ENCODE results near the gene NEAT1.

Gene NEAT1

DNA sequence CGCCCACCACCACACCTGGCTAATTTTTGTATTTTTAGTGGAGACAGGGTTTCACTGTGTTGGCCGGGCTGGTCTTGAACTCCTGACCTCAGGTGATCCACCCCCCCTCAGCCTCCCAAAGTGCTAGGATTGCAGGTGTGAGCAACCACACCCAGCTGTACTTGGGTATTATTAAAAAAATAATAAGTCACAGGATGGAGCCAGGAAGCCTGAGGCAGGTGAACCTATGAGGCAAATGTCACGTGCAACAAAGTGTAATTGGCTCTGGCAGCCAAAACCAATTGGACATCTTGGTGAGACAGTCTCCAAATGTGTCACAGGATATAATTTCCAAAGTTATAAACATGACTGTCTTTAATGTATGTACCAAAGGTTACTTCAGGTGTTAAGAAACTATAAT lies 52.3 kb downstream of the NEAT1 start:
- TF ChIP-seq, protein P1, sequence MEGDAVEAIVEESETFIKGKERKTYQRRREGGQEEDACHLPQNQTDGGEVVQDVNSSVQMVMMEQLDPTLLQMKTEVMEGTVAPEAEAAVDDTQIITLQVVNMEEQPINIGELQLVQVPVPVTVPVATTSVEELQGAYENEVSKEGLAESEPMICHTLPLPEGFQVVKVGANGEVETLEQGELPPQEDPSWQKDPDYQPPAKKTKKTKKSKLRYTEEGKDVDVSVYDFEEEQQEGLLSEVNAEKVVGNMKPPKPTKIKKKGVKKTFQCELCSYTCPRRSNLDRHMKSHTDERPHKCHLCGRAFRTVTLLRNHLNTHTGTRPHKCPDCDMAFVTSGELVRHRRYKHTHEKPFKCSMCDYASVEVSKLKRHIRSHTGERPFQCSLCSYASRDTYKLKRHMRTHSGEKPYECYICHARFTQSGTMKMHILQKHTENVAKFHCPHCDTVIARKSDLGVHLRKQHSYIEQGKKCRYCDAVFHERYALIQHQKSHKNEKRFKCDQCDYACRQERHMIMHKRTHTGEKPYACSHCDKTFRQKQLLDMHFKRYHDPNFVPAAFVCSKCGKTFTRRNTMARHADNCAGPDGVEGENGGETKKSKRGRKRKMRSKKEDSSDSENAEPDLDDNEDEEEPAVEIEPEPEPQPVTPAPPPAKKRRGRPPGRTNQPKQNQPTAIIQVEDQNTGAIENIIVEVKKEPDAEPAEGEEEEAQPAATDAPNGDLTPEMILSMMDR (IDR thresholded peaks at IDR 0.05): no peak

DNA sequence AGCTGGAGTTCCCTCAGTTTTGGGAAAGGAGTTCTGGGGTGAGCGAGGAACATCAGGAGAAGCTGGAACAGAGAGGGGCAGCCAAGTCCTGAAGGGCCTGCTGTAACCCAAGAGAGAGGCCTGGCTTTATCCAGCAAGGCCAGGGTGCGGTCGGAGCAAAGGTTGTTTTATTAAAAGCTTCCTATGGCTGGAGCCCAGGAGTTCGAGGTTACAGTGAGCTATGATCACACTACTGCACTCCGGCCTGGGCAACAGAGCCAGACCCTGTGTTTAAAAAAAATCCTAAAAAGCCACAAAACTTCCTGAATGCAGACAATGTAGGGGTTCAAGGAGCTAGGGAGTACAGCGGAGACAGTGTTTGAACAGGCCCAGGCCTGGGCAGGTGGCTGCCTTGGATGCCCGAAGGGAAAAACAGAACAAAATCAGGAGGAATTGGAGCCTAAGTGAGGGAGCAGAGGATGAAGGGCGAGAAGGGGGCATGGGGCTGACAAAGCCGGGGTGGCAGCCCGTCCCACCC lies 54.1 kb downstream of the NEAT1 start:
- TF ChIP-seq, protein P1 (IDR thresholded peaks at IDR 0.05): no peak

DNA sequence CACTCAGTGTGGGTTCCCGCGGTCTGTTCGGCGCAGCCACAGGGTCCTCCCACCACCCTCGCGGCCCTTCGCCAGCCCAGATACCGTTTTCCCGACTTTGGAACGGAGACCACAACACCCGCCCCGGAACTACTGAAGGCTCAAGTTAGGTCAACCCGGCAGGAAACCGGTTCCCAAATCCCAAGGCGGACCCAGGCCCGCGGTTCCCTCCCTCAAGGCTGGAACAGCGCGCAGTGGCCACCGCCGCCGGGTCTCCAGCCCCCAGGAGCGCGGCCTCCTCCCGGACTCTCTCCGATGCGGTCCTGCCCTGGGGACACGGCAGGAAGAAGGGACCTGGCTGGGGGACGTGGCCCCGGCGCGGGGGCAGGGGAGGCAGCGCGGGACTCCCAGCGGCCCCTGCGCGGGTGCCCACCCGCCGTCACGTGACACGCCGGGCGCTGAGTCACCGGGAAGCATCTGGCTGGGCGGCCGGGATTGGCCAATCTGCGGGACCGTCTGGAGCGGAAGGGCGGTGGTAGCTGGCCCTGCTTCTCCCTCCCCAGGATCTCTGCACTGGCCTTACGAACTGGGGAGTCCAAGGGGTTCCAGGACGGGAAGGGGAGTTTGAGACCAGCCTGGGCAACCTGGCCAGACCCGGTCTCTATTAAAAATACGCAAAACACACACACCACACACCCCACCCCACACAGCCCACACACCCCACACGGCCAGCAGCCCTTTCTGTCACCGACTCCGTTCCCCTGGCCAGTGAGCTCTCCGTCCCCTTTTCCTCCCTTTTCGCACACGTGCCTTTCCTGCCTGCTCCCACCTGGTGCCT lies 54.8 kb downstream of the NEAT1 start:
- TF ChIP-seq, protein P1 (IDR thresholded peaks at IDR 0.05): no peak

DNA sequence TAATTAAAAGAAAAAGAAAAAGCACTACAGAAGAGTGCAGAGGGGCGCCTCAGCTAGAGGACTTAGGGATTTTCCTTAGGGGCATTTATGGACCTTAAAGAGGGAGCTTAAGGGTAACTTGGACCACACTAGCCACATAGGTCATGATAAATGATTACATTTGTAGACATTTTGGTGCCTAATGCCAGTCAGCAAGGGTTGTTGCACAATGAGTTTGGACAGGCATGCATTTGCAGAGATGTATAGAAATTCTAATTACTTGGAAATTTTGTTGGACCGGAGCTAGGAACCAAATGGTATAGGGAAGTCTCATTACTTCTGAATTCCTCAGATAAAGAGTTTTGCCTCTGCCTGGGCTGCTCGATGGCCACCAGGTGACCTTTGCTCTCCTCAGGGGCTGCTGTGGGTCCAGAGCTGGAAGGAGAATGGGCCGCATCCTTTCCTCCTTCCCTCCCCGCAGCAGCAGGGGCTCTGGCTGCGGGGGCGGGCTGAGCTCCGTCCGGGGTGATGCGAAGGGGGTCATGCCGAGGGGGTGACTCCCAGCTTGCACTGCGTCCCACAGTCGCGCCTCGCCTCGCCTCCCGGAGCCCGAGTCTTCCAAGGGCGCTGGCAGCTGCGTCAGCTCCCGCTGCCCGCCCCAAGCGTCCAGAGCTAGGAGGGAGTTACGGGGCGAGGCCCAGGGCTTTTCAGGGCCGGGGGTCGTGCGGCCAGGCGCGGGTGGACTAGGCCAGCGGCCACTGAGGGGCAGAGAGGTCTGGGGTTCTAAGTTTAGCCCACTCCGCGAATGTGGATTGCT lies 56.0 kb downstream of the NEAT1 start:
- TF ChIP-seq, protein P1 (IDR thresholded peaks at IDR 0.05): no peak

DNA sequence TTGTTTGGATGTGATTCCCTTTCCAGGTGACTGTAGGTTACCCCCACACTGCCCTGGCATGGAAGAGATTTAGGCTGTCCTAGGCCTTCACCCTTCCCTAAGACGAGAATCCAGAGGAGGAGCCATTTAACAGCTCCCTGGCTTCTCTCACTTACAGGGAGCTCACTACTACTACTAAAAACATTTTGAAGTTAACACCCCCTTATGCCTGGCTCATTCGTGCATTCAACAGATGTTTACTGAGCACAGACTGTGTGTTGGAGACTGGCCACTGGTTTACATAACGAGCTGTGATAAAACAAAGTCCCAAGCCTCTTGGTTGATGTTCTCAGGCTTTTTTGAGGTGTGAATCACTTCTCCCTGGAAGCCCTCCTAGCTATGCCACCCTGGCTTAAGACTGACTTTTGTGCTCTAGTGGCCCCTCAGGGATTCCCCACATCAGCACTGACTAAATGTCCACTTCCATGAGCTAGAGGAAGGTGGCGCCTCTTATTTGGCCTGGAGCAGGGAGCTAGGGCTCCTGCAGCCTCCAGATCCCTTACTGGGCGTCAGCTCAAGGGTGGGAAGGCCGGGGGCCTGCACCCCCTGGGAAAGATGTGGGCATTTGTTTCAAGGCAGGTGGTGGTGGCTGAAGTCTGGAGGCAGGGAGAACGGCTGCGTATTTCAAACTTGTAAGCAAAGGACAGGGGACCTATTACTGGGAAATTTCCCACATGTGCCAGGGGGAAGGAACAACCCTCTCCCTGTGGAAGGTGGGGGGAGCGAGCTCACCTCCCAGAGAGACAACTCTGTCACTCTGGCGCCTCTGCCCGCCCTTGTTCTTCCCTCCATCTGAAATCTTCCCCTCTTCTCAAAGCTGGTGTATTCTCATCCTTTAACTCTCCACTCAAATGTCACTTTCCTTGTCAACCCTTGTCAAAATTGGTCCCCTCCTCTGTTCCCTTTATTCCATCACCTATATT lies 56.9 kb downstream of the NEAT1 start:
- TF ChIP-seq, protein P1 (IDR thresholded peaks at IDR 0.05): no peak

DNA sequence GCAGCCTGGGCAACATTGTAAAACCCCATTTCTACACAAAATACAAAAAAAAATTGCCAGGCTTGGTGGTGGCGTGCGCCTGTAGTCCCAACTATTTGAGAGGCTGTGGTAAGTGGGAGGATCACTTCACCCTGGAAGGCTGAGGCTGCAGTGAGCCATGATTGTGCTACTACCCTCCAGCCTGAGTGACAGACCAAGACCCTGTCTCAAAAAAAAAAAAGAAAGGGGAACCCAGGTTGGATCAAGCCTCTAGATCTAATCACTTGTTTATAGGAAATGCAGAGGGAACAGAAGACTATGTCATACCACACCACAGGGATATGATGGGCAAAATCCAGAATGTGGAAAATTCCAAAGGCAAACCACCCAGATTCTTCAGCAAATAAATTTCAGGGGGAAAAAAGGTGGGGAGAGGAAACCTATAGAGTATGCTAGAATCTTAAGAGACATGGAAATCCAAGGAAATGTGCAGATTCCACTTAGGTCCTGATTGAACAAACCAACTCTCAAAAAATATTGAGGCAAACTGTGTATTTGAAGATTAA lies 59.8 kb downstream of the NEAT1 start:
- TF ChIP-seq, protein P1 (IDR thresholded peaks at IDR 0.05): no peak

DNA sequence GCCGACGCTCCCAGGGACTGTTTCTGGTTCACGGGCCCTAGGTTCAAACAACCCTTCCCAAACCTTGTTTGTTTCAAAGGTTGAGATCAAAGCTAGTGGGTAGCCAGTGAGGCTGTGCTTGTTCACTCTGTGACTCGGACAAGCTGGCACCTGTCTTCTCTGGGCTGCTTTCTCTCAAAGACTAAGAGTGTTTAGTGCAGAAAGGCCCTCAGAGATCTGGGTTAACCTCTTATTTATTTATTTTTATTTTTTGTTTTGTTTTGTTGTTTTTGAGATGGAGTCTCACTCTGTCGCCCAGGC lies 63.3 kb downstream of the NEAT1 start:
- TF ChIP-seq, protein P1 (IDR thresholded peaks at IDR 0.05): no peak
